HepG2 (cell line): ENCODE data around the gene MMP25. TPM values are rescaled to one million over a fixed set of nuclear protein-coding genes. Genes with fewer than 3 reads are reported as not detected.
A peak's percentile ranks its signal among the peaks of the same experiment; 100 is the strongest.

Source experiments
- ATM ChIP-seq: fragments of 450-650 bp; IDR thresholded peaks from 2 replicates; pipeline ENCODE4 v1.7.1; 2017; ENCODE audit warnings: mild to moderate bottlenecking, borderline replicate concordance
- FOSL2 ChIP-seq: sonication (generic); formaldehyde crosslinking; IDR thresholded peaks from 2 replicates; pipeline ENCODE4 v1.4.0; 2020; ENCODE audit warnings: missing genetic modification reagents
- FOXJ3 ChIP-seq: sonication (generic); formaldehyde crosslinking; IDR thresholded peaks from 2 replicates; pipeline ENCODE4 v1.4.0; 2020; ENCODE audit warnings: missing genetic modification reagents, mild to moderate bottlenecking, borderline replicate concordance
- GPN1 ChIP-seq: sonication (generic); formaldehyde crosslinking; IDR thresholded peaks from 2 replicates; pipeline ENCODE4 v1.5.1; 2020; ENCODE audit warnings: missing genetic modification reagents, borderline replicate concordance
- HDAC2 ChIP-seq: sonication (generic); formaldehyde crosslinking; IDR thresholded peaks from 2 replicates; pipeline ENCODE4 v1.4.0; 2020; ENCODE audit warnings: missing genetic modification reagents
- HDAC6 ChIP-seq: fragments of 200-600 bp; sonication (generic); IDR thresholded peaks from 2 replicates; pipeline ENCODE4 v1.7.0; 2017; ENCODE audit warnings: mild to moderate bottlenecking, antibody characterized with exemption, low read length, low read depth
- KLF6 ChIP-seq: IDR thresholded peaks from 2 replicates; pipeline ENCODE4 v1.8.0; 2016; ENCODE audit warnings: missing biosample characterization, missing genetic modification reagents
- MLLT10 ChIP-seq: sonication (generic); formaldehyde crosslinking; IDR thresholded peaks from 2 replicates; pipeline ENCODE4 v1.4.0; 2020; ENCODE audit warnings: missing genetic modification reagents
- NCOR1 ChIP-seq: fragments of 200-600 bp; sonication (generic); IDR thresholded peaks from 2 replicates; pipeline ENCODE4 v1.7.0; 2017; ENCODE audit warnings: antibody characterized with exemption, low read length, borderline replicate concordance
- NFYC ChIP-seq: IDR thresholded peaks from 2 replicates; pipeline ENCODE4 v1.6.1; 2016; ENCODE audit warnings: missing genetic modification reagents, missing compliant biosample characterization
- NKX3-1 ChIP-seq: sonication (generic); formaldehyde crosslinking; IDR thresholded peaks from 2 replicates; pipeline ENCODE4 v1.5.0; 2020; ENCODE audit warnings: missing genetic modification reagents
- NRL ChIP-seq: sonication (generic); formaldehyde crosslinking; IDR thresholded peaks from 2 replicates; pipeline ENCODE4 v1.5.0; 2020; ENCODE audit warnings: missing genetic modification reagents, mild to moderate bottlenecking, moderate library complexity, borderline replicate concordance
- POLR2G ChIP-seq: fragments of 200-400 bp; formaldehyde crosslinking; IDR thresholded peaks from 2 replicates; pipeline ENCODE4 v1.6.1; 2018; ENCODE audit warnings: mild to moderate bottlenecking, low read depth, low read length, moderate library complexity
- TCF7 ChIP-seq: sonication (generic); IDR thresholded peaks from 2 replicates; pipeline ENCODE4 v1.6.1; 2016; ENCODE audit warnings: antibody characterized with exemption, low read depth
- YEATS4 ChIP-seq: sonication (generic); formaldehyde crosslinking; IDR thresholded peaks from 2 replicates; pipeline ENCODE4 v1.4.0; 2020; ENCODE audit warnings: missing genetic modification reagents, borderline replicate concordance
- ZNF12 ChIP-seq: sonication (generic); formaldehyde crosslinking; IDR thresholded peaks from 2 replicates; pipeline ENCODE4 v1.5.0; 2020; ENCODE audit warnings: missing genetic modification reagents
- ZNF337 ChIP-seq: sonication (generic); formaldehyde crosslinking; IDR thresholded peaks from 2 replicates; pipeline ENCODE4 v1.5.1; 2020; ENCODE audit warnings: missing genetic modification reagents, low read depth, mild to moderate bottlenecking, borderline replicate concordance
- ZNF510 ChIP-seq: sonication (generic); formaldehyde crosslinking; IDR thresholded peaks from 2 replicates; pipeline ENCODE4 v1.4.0; 2020; ENCODE audit warnings: low read depth, mild to moderate bottlenecking, missing genetic modification reagents
- ZNF550 ChIP-seq: sonication (generic); formaldehyde crosslinking; IDR thresholded peaks from 2 replicates; pipeline ENCODE4 v1.4.0; 2020; ENCODE audit warnings: mild to moderate bottlenecking, missing genetic modification reagents, borderline replicate concordance
- ZSCAN12 ChIP-seq: sonication (generic); formaldehyde crosslinking; IDR thresholded peaks from 2 replicates; pipeline ENCODE4 v1.9.0; 2021; ENCODE audit warnings: mild to moderate bottlenecking, missing genetic modification reagents
- polyA plus RNA-seq, 8 experiments: library from polyadenylated mRNA; depleted of rRNA in 3 of 8; stranded (reverse) in 7 of 8; unstranded in 1 of 8; fragments of >200 nt; fragmentation: Illumina TruSeq in 4 of 8; extraction: Trizol in 4 of 8; gene quantifications; 2 replicates each; pipeline versions ENCODE4 v1.2.1 to v1.2.3, GENCODE V29; 2011 to 2016; ENCODE audit warnings: low read depth in 4 of 8, missing spikeins in 1 of 8, mixed read lengths in 1 of 8; ENCODE audit not compliant: insufficient read depth in 1 of 8
- total RNA-seq, 5 experiments: library from RNA; depleted of rRNA; stranded (reverse); fragments of >200 nt; fragmentation: Illumina TruSeq; extraction: Trizol; gene quantifications; 2 replicates each; pipeline ENCODE4 v1.2.3, GENCODE V29; 2016; ENCODE audit warnings: low read depth in 1 of 5
- TF ChIP-seq, protein P1 (sequence below): IDR thresholded peaks from 2 replicates; pipeline ENCODE4 v1.6.1; 2012; ENCODE audit warnings: low read depth, low read length, improper control_type of control experiment
- TF ChIP-seq, protein P2 (sequence below): conservative IDR thresholded peaks from 2 replicates; pipeline ENCODE4 v1.6.1; 2018; ENCODE audit warnings: missing genetic modification reagents
- TF ChIP-seq, protein P3 (sequence below): sonication (generic); formaldehyde crosslinking; conservative IDR thresholded peaks from 2 replicates; pipeline ENCODE4 v1.8.1; 2023; ENCODE audit warnings: missing genetic modification reagents
- TF ChIP-seq, protein P4 (sequence below): sonication (generic); formaldehyde crosslinking; IDR thresholded peaks from 2 replicates; pipeline ENCODE4 v1.5.0; 2020; ENCODE audit warnings: missing genetic modification reagents
- TF ChIP-seq, protein P5 (sequence below): IDR thresholded peaks from 2 replicates; pipeline ENCODE4 v1.6.1; 2016; ENCODE audit warnings: control low read depth

MMP25 gene
- total and polyA plus RNA-seq, 2 of the 13 experiments (the other 11 are each of a cell fraction or from before 2014, with no cell fraction given) = 0.04 to 0.08 TPM

DNA sequence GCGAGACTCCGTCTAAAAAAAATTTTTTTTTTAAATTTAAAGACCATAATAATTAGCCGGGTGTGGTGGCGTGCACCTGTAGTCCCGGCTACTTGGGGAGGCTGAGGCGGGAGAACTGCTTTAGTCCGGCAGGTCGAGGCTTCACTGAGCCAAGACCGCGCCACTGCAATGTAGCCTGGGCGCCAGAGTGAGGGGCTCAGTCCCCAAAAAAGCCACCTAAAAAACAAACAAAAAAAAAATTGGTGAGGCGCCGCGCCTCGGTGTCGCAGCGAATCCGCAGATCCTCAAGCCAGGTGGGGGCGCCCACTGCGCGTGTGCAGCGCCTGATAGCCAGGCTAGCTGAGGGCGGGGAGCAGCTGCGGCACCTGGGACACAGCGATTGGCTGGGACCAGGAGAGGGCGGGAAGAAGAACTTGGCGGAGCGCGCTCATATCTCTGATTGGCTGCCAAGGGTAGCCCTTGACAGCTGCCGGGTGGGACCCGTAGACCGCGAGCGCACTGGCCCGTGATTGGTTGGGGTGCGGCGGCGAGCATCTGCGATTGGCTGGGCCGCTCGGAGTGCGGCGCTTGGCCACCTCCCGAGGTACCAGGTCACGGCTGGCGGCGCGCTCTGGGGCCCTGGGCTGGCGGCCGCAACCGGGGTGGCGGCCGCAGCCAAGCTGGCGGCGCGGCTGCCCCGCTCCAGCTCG lies 42.6 kb upstream of the MMP25 start (continued):
- TF ChIP-seq ZNF550 (CRISPR knock-in tag) (no peak), GPN1 (CRISPR knock-in tag) (no peak), ZNF12 (CRISPR knock-in tag) (no peak), MLLT10 (CRISPR knock-in tag) (no peak), KLF6 (CRISPR knock-in tag) (0 out of 2 replicates have a peak, but pooled peaks have one; percentile 39), HDAC6 (no peak), TCF7 (no peak), HDAC2 (CRISPR knock-in tag) (peak; percentile 76), ATM (no peak), ZSCAN12 (no peak), NRL (CRISPR knock-in tag) (no peak), NKX3-1 (no peak), NFYC (CRISPR knock-in tag) (peak; percentile 98), POLR2G (peak; percentile 39; the same call in 1 of the 2 replicates), YEATS4 (CRISPR knock-in tag) (peak; percentile 39; the same call in 1 of the 2 replicates), ZNF510 (CRISPR knock-in tag) (no peak), FOSL2 (CRISPR knock-in tag) (peak; percentile 63), NCOR1 (no peak), FOXJ3 (CRISPR knock-in tag) (no peak), ZNF337 (no peak)
- TF ChIP-seq, protein P1, sequence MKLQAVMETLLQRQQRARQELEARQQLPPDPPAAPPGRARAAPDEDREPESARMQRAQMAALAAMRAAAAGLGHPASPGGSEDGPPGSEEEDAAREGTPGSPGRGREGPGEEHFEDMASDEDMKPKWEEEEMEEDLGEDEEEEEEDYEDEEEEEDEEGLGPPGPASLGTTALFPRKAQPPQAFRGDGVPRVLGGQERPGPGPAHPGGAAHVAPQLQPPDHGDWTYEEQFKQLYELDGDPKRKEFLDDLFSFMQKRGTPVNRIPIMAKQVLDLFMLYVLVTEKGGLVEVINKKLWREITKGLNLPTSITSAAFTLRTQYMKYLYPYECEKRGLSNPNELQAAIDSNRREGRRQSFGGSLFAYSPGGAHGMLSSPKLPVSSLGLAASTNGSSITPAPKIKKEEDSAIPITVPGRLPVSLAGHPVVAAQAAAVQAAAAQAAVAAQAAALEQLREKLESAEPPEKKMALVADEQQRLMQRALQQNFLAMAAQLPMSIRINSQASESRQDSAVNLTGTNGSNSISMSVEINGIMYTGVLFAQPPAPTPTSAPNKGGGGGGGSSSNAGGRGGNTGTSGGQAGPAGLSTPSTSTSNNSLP = no peak
- TF ChIP-seq, protein P2, sequence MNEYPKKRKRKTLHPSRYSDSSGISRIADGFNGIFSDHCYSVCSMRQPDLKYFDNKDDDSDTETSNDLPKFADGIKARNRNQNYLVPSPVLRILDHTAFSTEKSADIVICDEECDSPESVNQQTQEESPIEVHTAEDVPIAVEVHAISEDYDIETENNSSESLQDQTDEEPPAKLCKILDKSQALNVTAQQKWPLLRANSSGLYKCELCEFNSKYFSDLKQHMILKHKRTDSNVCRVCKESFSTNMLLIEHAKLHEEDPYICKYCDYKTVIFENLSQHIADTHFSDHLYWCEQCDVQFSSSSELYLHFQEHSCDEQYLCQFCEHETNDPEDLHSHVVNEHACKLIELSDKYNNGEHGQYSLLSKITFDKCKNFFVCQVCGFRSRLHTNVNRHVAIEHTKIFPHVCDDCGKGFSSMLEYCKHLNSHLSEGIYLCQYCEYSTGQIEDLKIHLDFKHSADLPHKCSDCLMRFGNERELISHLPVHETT (CRISPR knock-in tag) = no peak
- TF ChIP-seq, protein P3, sequence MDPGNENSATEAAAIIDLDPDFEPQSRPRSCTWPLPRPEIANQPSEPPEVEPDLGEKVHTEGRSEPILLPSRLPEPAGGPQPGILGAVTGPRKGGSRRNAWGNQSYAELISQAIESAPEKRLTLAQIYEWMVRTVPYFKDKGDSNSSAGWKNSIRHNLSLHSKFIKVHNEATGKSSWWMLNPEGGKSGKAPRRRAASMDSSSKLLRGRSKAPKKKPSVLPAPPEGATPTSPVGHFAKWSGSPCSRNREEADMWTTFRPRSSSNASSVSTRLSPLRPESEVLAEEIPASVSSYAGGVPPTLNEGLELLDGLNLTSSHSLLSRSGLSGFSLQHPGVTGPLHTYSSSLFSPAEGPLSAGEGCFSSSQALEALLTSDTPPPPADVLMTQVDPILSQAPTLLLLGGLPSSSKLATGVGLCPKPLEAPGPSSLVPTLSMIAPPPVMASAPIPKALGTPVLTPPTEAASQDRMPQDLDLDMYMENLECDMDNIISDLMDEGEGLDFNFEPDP (CRISPR knock-in tag) = no peak
- TF ChIP-seq, protein P4, sequence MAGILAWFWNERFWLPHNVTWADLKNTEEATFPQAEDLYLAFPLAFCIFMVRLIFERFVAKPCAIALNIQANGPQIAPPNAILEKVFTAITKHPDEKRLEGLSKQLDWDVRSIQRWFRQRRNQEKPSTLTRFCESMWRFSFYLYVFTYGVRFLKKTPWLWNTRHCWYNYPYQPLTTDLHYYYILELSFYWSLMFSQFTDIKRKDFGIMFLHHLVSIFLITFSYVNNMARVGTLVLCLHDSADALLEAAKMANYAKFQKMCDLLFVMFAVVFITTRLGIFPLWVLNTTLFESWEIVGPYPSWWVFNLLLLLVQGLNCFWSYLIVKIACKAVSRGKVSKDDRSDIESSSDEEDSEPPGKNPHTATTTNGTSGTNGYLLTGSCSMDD = no peak
- TF ChIP-seq, protein P5, sequence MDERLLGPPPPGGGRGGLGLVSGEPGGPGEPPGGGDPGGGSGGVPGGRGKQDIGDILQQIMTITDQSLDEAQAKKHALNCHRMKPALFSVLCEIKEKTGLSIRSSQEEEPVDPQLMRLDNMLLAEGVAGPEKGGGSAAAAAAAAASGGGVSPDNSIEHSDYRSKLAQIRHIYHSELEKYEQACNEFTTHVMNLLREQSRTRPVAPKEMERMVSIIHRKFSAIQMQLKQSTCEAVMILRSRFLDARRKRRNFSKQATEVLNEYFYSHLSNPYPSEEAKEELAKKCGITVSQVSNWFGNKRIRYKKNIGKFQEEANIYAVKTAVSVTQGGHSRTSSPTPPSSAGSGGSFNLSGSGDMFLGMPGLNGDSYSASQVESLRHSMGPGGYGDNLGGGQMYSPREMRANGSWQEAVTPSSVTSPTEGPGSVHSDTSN (CRISPR knock-in tag) = peak; percentile 88
